Kidney capillary endothelial cell (primary cell): ENCODE results near the gene LRRC2.
"Not testable (repeated sequence)": the region's sequence is repeated elsewhere in the genome, so short reads cannot be mapped to it uniquely, and the experiment has no call there.

Experiments
- DNase-seq: peaks from one replicate; pipeline ENCODE4 v3.0.0-alpha.2; 2018; ENCODE audit warnings: low spot score

LRRC2 gene

GRCh38 chr3:46497556-46498265, 68.4 kb downstream of the LRRC2 start, which contains the start of gene RTP3:
Gene RTP3, plus strand, starts transcription at chr3:46497976. Its CDS starts 87 bp downstream, at chr3:46498063.
- no peak for DNase-seq

- DNase-seq = no peak
These were observed 69.2 kb downstream of the LRRC2 start for GRCh38 chr3:46496746-46497555.

- DNase-seq = no peak
These were observed 70.1 kb downstream of the LRRC2 start for GRCh38 chr3:46495901-46496456.

GRCh38 chr3:46494491-46494890, 71.6 kb downstream of the LRRC2 start:
- not testable (repeated sequence) for DNase-seq

GRCh38 chr3:46492890-46493547, 73.1 kb downstream of the LRRC2 start:
- no peak for DNase-seq

GRCh38 chr3:46491089-46492070, 74.7 kb downstream of the LRRC2 start:
- DNase-seq = no peak

GRCh38 chr3:46490338-46491084, 75.6 kb downstream of the LRRC2 start:
- DNase-seq = no peak

- no peak for DNase-seq
These were observed 76.2 kb downstream of the LRRC2 start for GRCh38 chr3:46489875-46490274.

- no peak for DNase-seq
These were observed 76.7 kb downstream of the LRRC2 start for GRCh38 chr3:46489381-46489780.

GRCh38 chr3:46488735-46489361, 77.3 kb downstream of the LRRC2 start:
- DNase-seq = peak; percentile 88

- no peak for DNase-seq
These were observed 80.3 kb downstream of the LRRC2 start for GRCh38 chr3:46485779-46486175.

GRCh38 chr3:46484911-46485778, 81.0 kb downstream of the LRRC2 start:
- DNase-seq = no peak

- no peak for DNase-seq
These were observed 81.7 kb downstream of the LRRC2 start for GRCh38 chr3:46484388-46484787.

- DNase-seq = no peak
These were observed 82.3 kb downstream of the LRRC2 start for GRCh38 chr3:46483825-46484224.

GRCh38 chr3:46482632-46483350, 83.3 kb downstream of the LRRC2 start:
- no peak for DNase-seq

- no peak for DNase-seq
These were observed 84.5 kb downstream of the LRRC2 start for GRCh38 chr3:46481636-46482035.

- no peak for DNase-seq
These were observed 85.5 kb downstream of the LRRC2 start for GRCh38 chr3:46480491-46481195.

- no peak for DNase-seq
These were observed 86.4 kb downstream of the LRRC2 start for GRCh38 chr3:46479696-46480095.
